Breast epithelium (tissue), 4 donors: ENCODE results near the gene CANX. TPM values are rescaled to one million over a fixed set of nuclear protein-coding genes. Genes with fewer than 3 reads are reported as not detected.

Source experiments
- DNase-seq, 2 donors: peaks; one replicate each; pipeline ENCODE4 v3.0.0-alpha.2; 2019; ENCODE audit warnings: low spot score in 2 of 2
- H3K27ac ChIP-seq, 2 donors: fragments of 200-600 bp; sonication (generic) in 1 of 2; one replicate each; pipeline ENCODE4 v1.5.1; 2016 to 2019; ENCODE audit warnings: mild to moderate bottlenecking in 1 of 2
- H3K27me3 ChIP-seq, 2 donors: fragments of 200-600 bp; sonication (generic) in 1 of 2; one replicate each; pipeline versions ENCODE4 v1.5.1 to v1.6.0; 2017 to 2019; ENCODE audit warnings: control low read depth in 1 of 2, mild to moderate bottlenecking in 1 of 2
- H3K36me3 ChIP-seq: fragments of 200-600 bp; one replicate; pipeline ENCODE4 v1.5.1; 2019
- H3K4me1 ChIP-seq, 2 donors: fragments of 200-600 bp; sonication (generic); one replicate each; pipeline ENCODE4 v1.5.1; 2016 to 2019; ENCODE audit warnings: control low read depth in 1 of 2
- H3K4me3 ChIP-seq, 3 donors: fragments of 200-600 bp; sonication (generic); 1 replicate in 2 of 3; 2 replicates in 1 of 3; pipeline ENCODE4 v1.5.1; 2016 to 2019; ENCODE audit warnings: mild to moderate bottlenecking in 3 of 3, moderate library complexity in 2 of 3
- H3K9me3 ChIP-seq, 2 donors: fragments of 200-600 bp; sonication (generic) in 1 of 2; one replicate each; pipeline ENCODE4 v1.5.1; 2016 to 2019; ENCODE audit warnings: control low read depth in 1 of 2
- CTCF ChIP-seq, 3 donors: fragments of 450-650 bp; IDR thresholded peaks; one replicate each; pipeline ENCODE4 v1.5.1; 2016 to 2017; ENCODE audit warnings: antibody characterized with exemption in 3 of 3, mild to moderate bottlenecking in 3 of 3, moderate library complexity in 3 of 3
- POLR2A ChIP-seq: fragments of 450-650 bp; IDR thresholded peaks from one replicate; pipeline ENCODE4 v1.6.1; 2016; ENCODE audit warnings: antibody characterized with exemption, mild to moderate bottlenecking, moderate library complexity
- POLR2AphosphoS5 ChIP-seq, 3 donors: sonication (generic); formaldehyde crosslinking; IDR thresholded peaks; one replicate each; pipeline ENCODE4 v1.6.1; 2017; ENCODE audit warnings: antibody characterized with exemption in 3 of 3
- intact Hi-C: fragments of 100-400 bp; cut with DNase I; formaldehyde crosslinking; loops from one replicate; pipeline ENCODE4 v1.15.1; 2023; ENCODE audit warnings: low total_unique reads
- total RNA-seq, 3 donors: library from RNA; depleted of rRNA; stranded (reverse); fragments of >200 nt; gene quantifications; one replicate each; pipeline ENCODE4 v1.1.0, GENCODE V29; 2016

CANX gene
- total RNA-seq, 3 donors from 2014 or later = 379 to 416 (median 381) TPM

GRCh38 chr5:179773686-179774040 lies 74.9 kb downstream of the CANX start:
- Histone ChIP-seq H3K4me1 (no peaks in the 10 kb centered on the region), H3K27ac (no peak overlapping the region), H3K36me3 (peaks cover 11% of the 10 kb centered on the region), H3K4me3 (no peak overlapping the region), H3K9me3 (no peaks in the 10 kb centered on the region), H3K27me3 (no peaks in the 10 kb centered on the region)
- DNase-seq = no peak
- TF ChIP-seq POLR2A = no peak
- TF ChIP-seq POLR2AphosphoS5 (IDR thresholded peaks at IDR 0.05) = no peak
- no peak for TF ChIP-seq CTCF (IDR thresholded peaks at IDR 0.05)
- intact Hi-C loops = no loop called here

- no peak overlapping the region for H3K27ac ChIP-seq
- H3K4me1 ChIP-seq = no peaks in the 10 kb centered on the region
- intact Hi-C loops = no loop called here
- no peak overlapping the region for H3K4me3 ChIP-seq
- H3K36me3 ChIP-seq = peaks cover 11% of the 10 kb centered on the region
- no peaks in the 10 kb centered on the region for H3K9me3 ChIP-seq
- TF ChIP-seq POLR2A (no peak), CTCF (IDR thresholded peaks at IDR 0.05) (no peak)
- no peak for DNase-seq
- no peaks in the 10 kb centered on the region for H3K27me3 ChIP-seq
Observed at GRCh38 chr5:179774442-179774841, 75.7 kb downstream of the CANX start.

- no peak for DNase-seq
- no peak overlapping the region for H3K4me3 ChIP-seq
- peaks cover 11% of the 10 kb centered on the region for H3K36me3 ChIP-seq
- no peaks in the 10 kb centered on the region for H3K4me1 ChIP-seq
- H3K27ac ChIP-seq = no peak overlapping the region
- intact Hi-C loops = no loop called here
- no peaks in the 10 kb centered on the region for H3K9me3 ChIP-seq
- TF ChIP-seq POLR2AphosphoS5 (IDR thresholded peaks at IDR 0.05) (no peak), POLR2A (no peak), CTCF (IDR thresholded peaks at IDR 0.05) (no peak)
- no peaks in the 10 kb centered on the region for H3K27me3 ChIP-seq
Observed at GRCh38 chr5:179776411-179776938, 77.7 kb downstream of the CANX start.

GRCh38 chr5:179777456-179777855 lies 78.7 kb downstream of the CANX start:
- no peaks in the 10 kb centered on the region for H3K9me3 ChIP-seq
- H3K36me3 ChIP-seq = peaks cover 11% of the 10 kb centered on the region
- H3K4me1 ChIP-seq = no peaks in the 10 kb centered on the region
- H3K27me3 ChIP-seq = no peaks in the 10 kb centered on the region
- no peak overlapping the region for H3K4me3 ChIP-seq
- intact Hi-C loops = no loop called here
- no peak for DNase-seq
- H3K27ac ChIP-seq = no peak overlapping the region
- TF ChIP-seq POLR2A (no peak), CTCF (IDR thresholded peaks at IDR 0.05) (no peak), POLR2AphosphoS5 (IDR thresholded peaks at IDR 0.05) (no peak)

GRCh38 chr5:179777909-179778308 lies 79.1 kb downstream of the CANX start:
- Histone ChIP-seq H3K27ac (no peak overlapping the region), H3K4me1 (no peaks in the 10 kb centered on the region), H3K9me3 (no peaks in the 10 kb centered on the region), H3K27me3 (no peaks in the 10 kb centered on the region), H3K4me3 (no peak overlapping the region), H3K36me3 (peaks cover 11% of the 10 kb centered on the region)
- intact Hi-C loops = no loop called here
- no peak for DNase-seq
- TF ChIP-seq POLR2A = no peak
- no peak for TF ChIP-seq POLR2AphosphoS5 (IDR thresholded peaks at IDR 0.05)
- TF ChIP-seq CTCF (IDR thresholded peaks at IDR 0.05) = no peak
